Inflammatory macrophage treated with lipopolysaccharide for 4 hours (primary cell): Measurements from ENCODE around the gene RAB21.
A peak's percentile ranks its signal among the peaks of the same experiment; 100 is the strongest.

ENCODE experiments used
- DNase-seq: peaks from one replicate; pipeline ENCODE4 v3.0.0-alpha.2; 2020

Gene RAB21

GRCh38 chr12:71754461-71755145 lies at the start of gene RAB21:
Gene RAB21, plus strand, starts transcription at chr12:71754863. Its CDS starts 267 bp downstream, at chr12:71755130.
- peak; percentile 100 for DNase-seq

GRCh38 chr12:71704920-71705319 lies 49.7 kb upstream of the RAB21 start:
- DNase-seq: no peak

GRCh38 chr12:71708658-71709057 lies 46.0 kb upstream of the RAB21 start:
- DNase-seq: no peak

GRCh38 chr12:71710276-71711125 lies 44.2 kb upstream of the RAB21 start:
- no peak for DNase-seq

GRCh38 chr12:71718611-71719010 lies 36.1 kb upstream of the RAB21 start:
- DNase-seq: no peak

- DNase-seq: no peak
These were observed 34.9 kb upstream of the RAB21 start for GRCh38 chr12:71719647-71720370.

- no peak for DNase-seq
These were observed 32.7 kb upstream of the RAB21 start for GRCh38 chr12:71721783-71722505.

GRCh38 chr12:71725011-71725410 lies 29.7 kb upstream of the RAB21 start:
- DNase-seq: no peak

- DNase-seq: no peak
These were observed 28.1 kb upstream of the RAB21 start for GRCh38 chr12:71726548-71726947.

- DNase-seq: no peak
These were observed 26.7 kb upstream of the RAB21 start for GRCh38 chr12:71727958-71728357.

- no peak for DNase-seq
These were observed 23.7 kb upstream of the RAB21 start for GRCh38 chr12:71730936-71731335.

GRCh38 chr12:71731439-71732356 lies 23.0 kb upstream of the RAB21 start:
- DNase-seq: no peak

GRCh38 chr12:71732357-71732712 lies 22.3 kb upstream of the RAB21 start:
- no peak for DNase-seq

- DNase-seq: no peak
These were observed 17.5 kb upstream of the RAB21 start for GRCh38 chr12:71737197-71737596.

- no peak for DNase-seq
These were observed 11.7 kb upstream of the RAB21 start for GRCh38 chr12:71742998-71743397.

- no peak for DNase-seq
These were observed 10.0 kb upstream of the RAB21 start for GRCh38 chr12:71744522-71745300.

- peak; percentile 66 for DNase-seq
These were observed 7.6 kb upstream of the RAB21 start for GRCh38 chr12:71746974-71747611.

GRCh38 chr12:71748081-71748850 lies 6.4 kb upstream of the RAB21 start:
- DNase-seq: no peak

GRCh38 chr12:71749666-71750065 lies 5.0 kb upstream of the RAB21 start:
- DNase-seq: peak; percentile 69

- DNase-seq: no peak
These were observed 1.8 kb upstream of the RAB21 start for GRCh38 chr12:71752891-71753290.
